ENCODE data around the gene ADAM30. TPM values are rescaled to one million over a fixed set of nuclear protein-coding genes. Genes with fewer than 3 reads are reported as not detected.
A peak's percentile ranks its signal among the peaks of the same experiment; 100 is the strongest.

ADAM30 gene
- total and polyA plus RNA-seq, 5 donors from 2014 or later: not detected

GRCh38 chr1:119906927-119907652 lies 10.8 kb upstream of the ADAM30 start:
- no peak overlapping the region for H3K4me3 Mint-ChIP-seq
- H3K27me3 ChIP-seq (ENCODE audit: control insufficient read depth, insufficient read depth, low read length): peaks cover 7% of the 10 kb centered on the region
- no peaks in the 10 kb centered on the region for H3K4me1 Mint-ChIP-seq
- H3K9me3 ChIP-seq (ENCODE audit: control insufficient read depth in 2 of 2, low read length in 2 of 2): peaks cover 8 to 9% of the 10 kb centered on the region in 2 experiments
- ATAC-seq (ENCODE audit: low read depth in 2 of 2) (peak in 1 of 2 donors; percentile 12), DNase-seq (no peak)
- no peak overlapping the region for H3K27ac Mint-ChIP-seq
- no peaks in the 10 kb centered on the region for H3K36me3 ChIP-seq (ENCODE audit: control insufficient read depth, insufficient read depth, low read length)
- peaks cover 0 to 19% (median 7%) of the 10 kb centered on the region in 7 donors for H3K9me3 Mint-ChIP-seq
- H3K27ac ChIP-seq (ENCODE audit: insufficient read depth, low read length, poor library complexity, severe bottlenecking): no peak overlapping the region
- no peaks in the 10 kb centered on the region for H3K4me1 ChIP-seq (ENCODE audit: control insufficient read depth, insufficient read depth, low read length, poor library complexity, severe bottlenecking)
- H3K4me3 ChIP-seq (ENCODE audit: low read depth, low read length): no peak overlapping the region
- H3K36me3 Mint-ChIP-seq: no peaks in the 10 kb centered on the region
- peaks cover 26% of the 10 kb centered on the region for H3K27me3 Mint-ChIP-seq

GRCh38 chr1:119903443-119903835 lies 7.1 kb upstream of the ADAM30 start:
- H3K4me3 Mint-ChIP-seq: no peak overlapping the region
- no peaks in the 10 kb centered on the region for H3K36me3 Mint-ChIP-seq
- Histone ChIP-seq H3K27ac (ENCODE audit: insufficient read depth, low read length, poor library complexity, severe bottlenecking) (no peak overlapping the region), H3K4me3 (ENCODE audit: low read depth, low read length) (no peak overlapping the region), H3K9me3 (ENCODE audit: control insufficient read depth in 2 of 2, low read length in 2 of 2) (peaks cover 8 to 9% of the 10 kb centered on the region in 2 experiments), H3K36me3 (ENCODE audit: control insufficient read depth, insufficient read depth, low read length) (no peaks in the 10 kb centered on the region), H3K4me1 (ENCODE audit: control insufficient read depth, insufficient read depth, low read length, poor library complexity, severe bottlenecking) (no peaks in the 10 kb centered on the region), H3K27me3 (ENCODE audit: control insufficient read depth, insufficient read depth, low read length) (peaks cover 7% of the 10 kb centered on the region)
- ATAC-seq (ENCODE audit: low read depth in 2 of 2) (no peak), DNase-seq (no peak)
- no peak overlapping the region for H3K27ac Mint-ChIP-seq
- H3K9me3 Mint-ChIP-seq: peaks cover 0 to 19% (median 9%) of the 10 kb centered on the region in 7 donors
- H3K4me1 Mint-ChIP-seq: no peaks in the 10 kb centered on the region
- H3K27me3 Mint-ChIP-seq: peaks cover 39% of the 10 kb centered on the region

DNA sequence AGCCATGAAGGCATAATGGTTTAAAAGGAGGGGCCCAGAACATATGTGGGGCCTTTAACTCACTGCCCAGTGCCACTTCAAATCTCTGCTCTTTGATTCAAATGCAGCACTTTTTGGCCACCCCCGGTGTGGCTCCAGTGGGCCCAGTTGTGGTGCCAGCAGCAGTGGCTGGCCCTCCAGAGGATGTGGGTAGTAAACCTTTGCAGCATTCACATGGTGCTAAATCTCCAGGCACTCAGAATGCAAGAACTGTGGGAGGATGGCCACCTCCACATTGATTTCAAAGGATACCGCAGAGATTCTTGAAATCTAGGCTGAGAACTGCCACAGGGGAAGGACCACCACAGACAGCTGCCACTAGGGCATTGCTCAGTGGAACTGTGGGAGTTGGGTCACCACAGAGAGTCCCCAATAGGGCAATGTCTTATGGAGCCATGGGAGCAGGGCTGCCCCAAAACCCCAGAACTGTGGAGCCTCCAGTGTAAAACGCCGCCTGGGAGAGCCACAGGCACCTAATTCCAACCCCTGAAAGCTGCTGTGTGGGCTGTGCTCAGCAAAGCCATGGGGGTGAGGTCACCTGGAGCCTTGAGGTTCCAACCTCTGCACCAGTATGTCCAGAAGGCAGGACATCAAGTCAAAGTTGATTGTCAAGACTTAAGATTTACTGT lies 6.6 kb upstream of the ADAM30 start:
- H3K36me3 ChIP-seq (ENCODE audit: control insufficient read depth, insufficient read depth, low read length): no peaks in the 10 kb centered on the region
- H3K9me3 ChIP-seq (ENCODE audit: control insufficient read depth in 2 of 2, low read length in 2 of 2): peaks cover 8 to 9% of the 10 kb centered on the region in 2 experiments
- H3K27me3 ChIP-seq (ENCODE audit: control insufficient read depth, insufficient read depth, low read length): peaks cover 7% of the 10 kb centered on the region
- no peak for ATAC-seq (ENCODE audit: low read depth in 2 of 2)
- Mint-ChIP-seq H3K27me3 (peaks cover 39% of the 10 kb centered on the region), H3K27ac (no peak overlapping the region), H3K9me3 (peaks cover 0 to 19% (median 9%) of the 10 kb centered on the region in 7 donors), H3K36me3 (no peaks in the 10 kb centered on the region), H3K4me1 (no peaks in the 10 kb centered on the region), H3K4me3 (no peak overlapping the region)
- H3K27ac ChIP-seq (ENCODE audit: insufficient read depth, low read length, poor library complexity, severe bottlenecking): no peak overlapping the region
- no peak for DNase-seq
- H3K4me3 ChIP-seq (ENCODE audit: low read depth, low read length): no peak overlapping the region
- H3K4me1 ChIP-seq (ENCODE audit: control insufficient read depth, insufficient read depth, low read length, poor library complexity, severe bottlenecking): no peaks in the 10 kb centered on the region

- H3K4me1 ChIP-seq (ENCODE audit: control insufficient read depth, insufficient read depth, low read length, poor library complexity, severe bottlenecking): no peaks in the 10 kb centered on the region
- H3K27me3 ChIP-seq (ENCODE audit: control insufficient read depth, insufficient read depth, low read length): peaks cover 2% of the 10 kb centered on the region
- no peaks in the 10 kb centered on the region for H3K36me3 Mint-ChIP-seq
- H3K27me3 Mint-ChIP-seq: peaks cover 25% of the 10 kb centered on the region
- ATAC-seq (ENCODE audit: low read depth in 2 of 2) (no peak), DNase-seq (no peak)
- no peak overlapping the region for H3K27ac ChIP-seq (ENCODE audit: insufficient read depth, low read length, poor library complexity, severe bottlenecking)
- no peak overlapping the region for H3K4me3 ChIP-seq (ENCODE audit: low read depth, low read length)
- H3K9me3 ChIP-seq (ENCODE audit: control insufficient read depth in 2 of 2, low read length in 2 of 2): no peaks in the 10 kb centered on the region
- H3K36me3 ChIP-seq (ENCODE audit: control insufficient read depth, insufficient read depth, low read length): no peaks in the 10 kb centered on the region
- H3K4me1 Mint-ChIP-seq: no peaks in the 10 kb centered on the region
- H3K9me3 Mint-ChIP-seq: peaks cover 0 to 7% (median 0%) of the 10 kb centered on the region in 7 donors
- H3K27ac Mint-ChIP-seq: no peak overlapping the region
- H3K4me3 Mint-ChIP-seq: no peak overlapping the region
Observed at GRCh38 chr1:119898981-119899720, 2.8 kb upstream of the ADAM30 start.

GRCh38 chr1:119898530-119898929 lies 2.2 kb upstream of the ADAM30 start:
- peaks cover 25% of the 10 kb centered on the region for H3K27me3 Mint-ChIP-seq
- H3K36me3 Mint-ChIP-seq: no peaks in the 10 kb centered on the region
- DNase-seq (no peak), ATAC-seq (ENCODE audit: low read depth in 2 of 2) (no peak)
- no peaks in the 10 kb centered on the region for H3K9me3 ChIP-seq (ENCODE audit: control insufficient read depth in 2 of 2, low read length in 2 of 2)
- H3K27ac ChIP-seq (ENCODE audit: insufficient read depth, low read length, poor library complexity, severe bottlenecking): no peak overlapping the region
- peaks cover 0 to 5% (median 0%) of the 10 kb centered on the region in 7 donors for H3K9me3 Mint-ChIP-seq
- no peaks in the 10 kb centered on the region for H3K36me3 ChIP-seq (ENCODE audit: control insufficient read depth, insufficient read depth, low read length)
- no peak overlapping the region for H3K4me3 Mint-ChIP-seq
- H3K27me3 ChIP-seq (ENCODE audit: control insufficient read depth, insufficient read depth, low read length): peaks cover 2% of the 10 kb centered on the region
- no peak overlapping the region for H3K4me3 ChIP-seq (ENCODE audit: low read depth, low read length)
- no peak overlapping the region for H3K27ac Mint-ChIP-seq
- peaks cover 0 to 5% (median 2%) of the 10 kb centered on the region in 4 donors for H3K4me1 Mint-ChIP-seq
- no peaks in the 10 kb centered on the region for H3K4me1 ChIP-seq (ENCODE audit: control insufficient read depth, insufficient read depth, low read length, poor library complexity, severe bottlenecking)

- peaks cover 3% of the 10 kb centered on the region for H3K27me3 ChIP-seq (ENCODE audit: control insufficient read depth, insufficient read depth, low read length)
- H3K27ac Mint-ChIP-seq: no peak overlapping the region
Observed at GRCh38 chr1:119895102-119895501, 1.2 kb downstream of the ADAM30 start.

DNA sequence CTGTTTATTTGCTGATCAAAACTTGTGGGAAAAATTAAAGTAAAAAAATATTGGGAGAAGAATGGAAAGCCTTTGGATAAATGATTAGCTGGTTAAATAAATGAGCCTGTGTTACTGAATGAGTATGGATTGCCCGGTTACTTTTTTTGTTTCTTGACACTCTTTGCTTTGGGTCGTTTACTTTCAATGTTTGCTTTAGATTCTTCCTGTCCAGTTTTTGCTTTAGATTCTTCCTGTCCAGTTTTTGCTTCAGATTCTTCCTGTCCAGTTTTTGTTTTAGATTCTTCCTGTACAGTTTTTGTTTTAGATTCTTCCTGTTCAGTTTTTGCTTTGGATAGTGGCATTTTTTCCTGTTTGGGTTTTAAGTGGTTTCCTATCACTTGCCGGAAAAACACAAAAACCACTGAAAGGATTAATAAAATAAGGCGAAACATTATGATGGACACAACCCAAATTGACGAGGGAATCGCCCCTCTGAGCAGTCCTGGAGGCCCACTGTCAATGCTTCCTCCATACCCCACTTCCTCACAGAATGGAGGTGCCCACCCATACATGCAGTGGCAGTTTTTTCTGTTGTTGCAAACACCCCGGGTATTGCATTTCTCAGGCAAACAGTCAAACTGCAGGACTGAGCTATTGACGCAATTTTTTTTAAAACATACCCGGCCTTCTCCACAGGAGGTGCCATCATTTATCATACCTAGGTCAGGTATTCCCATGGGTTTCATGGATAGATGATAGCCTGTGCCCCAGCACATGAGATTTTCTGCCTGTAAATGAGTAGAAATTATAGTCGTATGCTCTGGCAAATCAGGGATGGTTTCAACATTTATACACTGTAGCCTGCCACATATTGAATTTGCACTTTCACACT lies 2.3 kb downstream of the ADAM30 start:
- H3K4me3 ChIP-seq (ENCODE audit: low read depth, low read length): no peak overlapping the region
- H3K27ac ChIP-seq (ENCODE audit: insufficient read depth, low read length, poor library complexity, severe bottlenecking): no peak overlapping the region
- H3K4me3 Mint-ChIP-seq: no peak overlapping the region
- peaks cover 17% of the 10 kb centered on the region for H3K27me3 Mint-ChIP-seq
- H3K9me3 ChIP-seq (ENCODE audit: control insufficient read depth in 2 of 2, low read length in 2 of 2): no peaks in the 10 kb centered on the region
- no peak overlapping the region for H3K27ac Mint-ChIP-seq
- no peak for DNase-seq
- H3K4me1 Mint-ChIP-seq: peaks cover 0 to 11% (median 5%) of the 10 kb centered on the region in 4 donors
- peaks cover 0 to 4% (median 0%) of the 10 kb centered on the region in 7 donors for H3K9me3 Mint-ChIP-seq
- H3K27me3 ChIP-seq (ENCODE audit: control insufficient read depth, insufficient read depth, low read length): peaks cover 3% of the 10 kb centered on the region
- ATAC-seq (ENCODE audit: low read depth in 2 of 2): no peak
- no peaks in the 10 kb centered on the region for H3K36me3 Mint-ChIP-seq
- no peaks in the 10 kb centered on the region for H3K4me1 ChIP-seq (ENCODE audit: control insufficient read depth, insufficient read depth, low read length, poor library complexity, severe bottlenecking)
- no peaks in the 10 kb centered on the region for H3K36me3 ChIP-seq (ENCODE audit: control insufficient read depth, insufficient read depth, low read length)

More at GRCh38 chr1:119895102-119895501, 1.2 kb downstream of the ADAM30 start:
- Mint-ChIP-seq H3K27me3 (peaks cover 16% of the 10 kb centered on the region), H3K4me3 (no peak overlapping the region), H3K36me3 (no peaks in the 10 kb centered on the region), H3K9me3 (no peaks in the 10 kb centered on the region), H3K4me1 (peaks cover 0 to 11% (median 5%) of the 10 kb centered on the region in 4 donors)
- Histone ChIP-seq H3K36me3 (ENCODE audit: control insufficient read depth, insufficient read depth, low read length) (no peaks in the 10 kb centered on the region), H3K27ac (ENCODE audit: insufficient read depth, low read length, poor library complexity, severe bottlenecking) (no peak overlapping the region), H3K4me1 (ENCODE audit: control insufficient read depth, insufficient read depth, low read length, poor library complexity, severe bottlenecking) (no peaks in the 10 kb centered on the region), H3K4me3 (ENCODE audit: low read depth, low read length) (no peak overlapping the region), H3K9me3 (ENCODE audit: control insufficient read depth in 2 of 2, low read length in 2 of 2) (no peaks in the 10 kb centered on the region)
- ATAC-seq (ENCODE audit: low read depth in 2 of 2) (no peak), DNase-seq (no peak)
